PC-9 (cell line): ENCODE results near the gene DNAI1. TPM values are rescaled to one million over a fixed set of nuclear protein-coding genes. Genes with fewer than 3 reads are reported as not detected.

Experiments used
- BruUV-seq: library from RNA; stranded (reverse); fragments of 400-500 nt; replicated peaks from 2 replicates; lab custom pipeline; 2021; lab: Mats Ljungman, UMichigan
- CTCF ChIA-PET: fragments of 300-600 bp; sonication (Branson Sonifier 250); formaldehyde crosslinking; loops from one replicate; lab custom pipeline; 2022; ENCODE audit warnings: antibody characterized with exemption; lab: Charles Lee
- POLR2A ChIA-PET: fragments of 300-600 bp; sonication (Branson Sonifier 250); formaldehyde crosslinking; loops from one replicate; lab custom pipeline; 2022; ENCODE audit warnings: antibody characterized with exemption; ENCODE audit not compliant: unreplicated experiment; lab: Charles Lee
- DNase-seq, 2 experiments: peaks; one replicate each; pipeline versions ENCODE4 v3.0.0 to v3.0.0-alpha.2; 2015 to 2022; ENCODE audit warnings: mixed read lengths in 1 of 2
- H2AFZ ChIP-seq: fragments of 200-600 bp; sonication (generic); 2 replicates; pipeline ENCODE4 v1.8.1; 2017; ENCODE audit warnings: antibody characterized with exemption
- H3F3A ChIP-seq: fragments of 200-600 bp; sonication (generic); 2 replicates; pipeline ENCODE4 v1.8.1; 2017; ENCODE audit warnings: antibody characterized with exemption, mild to moderate bottlenecking, low read depth; ENCODE audit not compliant: insufficient read depth
- H3K27ac ChIP-seq: fragments of 200-600 bp; sonication (generic); 2 replicates; pipeline ENCODE4 v1.6.1; 2016; ENCODE audit warnings: mixed run types
- H3K27me3 ChIP-seq: fragments of 200-600 bp; sonication (generic); 2 replicates; pipeline ENCODE4 v1.6.1; 2016; ENCODE audit warnings: low read depth, mixed run types; ENCODE audit not compliant: insufficient read depth
- H3K36me3 ChIP-seq: fragments of 200-600 bp; sonication (generic); 2 replicates; pipeline ENCODE4 v1.6.1; 2016; ENCODE audit warnings: low read depth, mixed run types
- H3K4me1 ChIP-seq: fragments of 200-600 bp; sonication (generic); replicated peaks from 2 replicates; pipeline ENCODE4 v1.6.1; 2016; ENCODE audit warnings: mixed run types; ENCODE audit not compliant: insufficient read depth
- H3K4me2 ChIP-seq: fragments of 200-600 bp; sonication (generic); 2 replicates; pipeline ENCODE4 v1.6.1; 2017; ENCODE audit warnings: mixed run types
- H3K4me3 ChIP-seq: fragments of 200-600 bp; sonication (generic); 2 replicates; pipeline ENCODE4 v1.6.1; 2016; ENCODE audit warnings: mixed run types
- H3K79me2 ChIP-seq: fragments of 200-600 bp; sonication (generic); 2 replicates; pipeline ENCODE4 v1.6.1; 2017; ENCODE audit warnings: low read depth, mixed run types
- H3K9me2 ChIP-seq: fragments of 200-600 bp; sonication (generic); 2 replicates; pipeline ENCODE4 v1.8.1; 2017; ENCODE audit warnings: mild to moderate bottlenecking; ENCODE audit not compliant: insufficient read depth
- H3K9me3 ChIP-seq: fragments of 200-600 bp; sonication (generic); 2 replicates; pipeline ENCODE4 v1.8.1; 2016; ENCODE audit warnings: low read depth; ENCODE audit not compliant: insufficient read depth
- H4K20me1 ChIP-seq: fragments of 200-600 bp; sonication (generic); 2 replicates; pipeline ENCODE4 v1.8.1; 2017; ENCODE audit not compliant: insufficient read depth
- CTCF ChIP-seq: fragments of 200-600 bp; sonication (generic); conservative IDR thresholded peaks from 2 replicates; pipeline ENCODE4 v1.6.1; 2017; ENCODE audit warnings: mixed run types, antibody characterized with exemption, mild to moderate bottlenecking, moderate library complexity
- EZH2 ChIP-seq: fragments of 200-600 bp; sonication (generic); IDR thresholded peaks from 2 replicates; pipeline ENCODE4 v1.8.0; 2017; ENCODE audit warnings: antibody characterized with exemption, low read depth
- intact Hi-C: fragments of 100-400 bp; cut with micrococcal nuclease; formaldehyde crosslinking; loops from one replicate; pipeline ENCODE4 v1.10.0; 2022; ENCODE audit not compliant: unreplicated experiment
- total RNA-seq: library from RNA; stranded (reverse); gene quantifications from 2 replicates; pipeline ENCODE4 v1.2.3, GENCODE V29; 2021

DNAI1 gene
- total RNA-seq, 1 experiment from 2014 or later = 1.6 TPM

GRCh38 chr9:34558919-34559623, 100.5 kb downstream of the DNAI1 start:
- no peak overlapping the region for H3K4me2 ChIP-seq
- CTCF ChIA-PET = no interaction called here

DNA sequence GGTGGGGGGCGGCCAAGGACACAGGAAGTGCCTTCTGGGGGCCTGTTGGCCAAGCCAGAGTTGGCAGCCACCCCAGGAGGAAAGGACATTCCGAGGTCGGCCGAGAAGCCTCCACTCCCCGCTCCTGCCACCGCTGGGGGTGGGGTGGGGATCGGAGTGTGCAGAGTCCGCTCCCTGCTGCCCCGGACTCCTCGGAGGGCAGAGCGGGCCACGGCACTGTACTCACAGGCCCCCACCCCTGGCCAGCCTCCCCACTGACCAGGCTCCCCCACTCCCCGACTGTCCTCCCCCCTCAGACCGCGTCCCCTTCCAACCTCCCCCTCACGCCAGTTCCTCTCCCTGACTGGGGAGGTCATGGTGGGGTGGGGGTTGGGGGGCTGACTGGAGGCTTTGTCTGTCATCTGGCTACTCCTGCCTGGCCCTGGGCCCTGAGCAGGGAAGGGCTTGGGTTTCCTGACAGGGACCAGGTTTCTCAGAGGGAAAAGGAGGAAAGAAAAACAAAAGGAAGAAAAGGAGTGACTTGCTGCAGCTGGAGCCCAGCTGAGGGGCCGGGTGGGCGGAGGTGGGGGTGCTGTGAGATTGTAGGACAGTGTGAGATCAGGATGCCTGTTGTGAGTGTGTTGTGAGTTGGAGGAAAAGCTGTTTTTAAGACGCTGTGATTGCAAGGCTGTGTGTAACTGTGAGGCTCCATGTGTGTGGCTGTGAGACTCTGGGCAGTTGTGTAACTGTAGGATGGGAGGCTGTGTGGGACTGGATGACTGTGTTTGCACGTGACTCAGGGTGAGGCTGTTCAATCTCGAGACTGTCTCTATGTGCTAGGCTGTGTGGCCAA, 101.2 kb downstream of the DNAI1 start:
- POLR2A ChIA-PET = no interaction called here
- no peak for DNase-seq
- CTCF ChIA-PET = no interaction called here

More at GRCh38 chr9:34558919-34559623, 100.5 kb downstream of the DNAI1 start:
- Histone ChIP-seq H4K20me1 (no peaks in the 10 kb centered on the region), H2AFZ (no peak overlapping the region), H3K4me3 (no peak overlapping the region), H3F3A (no peaks in the 10 kb centered on the region), H3K4me1 (no peaks in the 10 kb centered on the region), H3K79me2 (no peaks in the 10 kb centered on the region), H3K27ac (no peak overlapping the region), H3K9me3 (no peaks in the 10 kb centered on the region), H3K36me3 (no peaks in the 10 kb centered on the region), H3K27me3 (peaks cover 21% of the 10 kb centered on the region), H3K9me2 (no peaks in the 10 kb centered on the region)
- intact Hi-C loops = no loop called here
- POLR2A ChIA-PET = interaction anchor here (0.6 kb wide), 1 partner anchor 141 kb away, joined by 21 read pairs; no protein-coding TSS in a partner anchor
- no peak for TF ChIP-seq CTCF
- TF ChIP-seq EZH2 = no peak
- no TSS peak for BruUV-seq
- no peak for DNase-seq

More for the DNA sequence above, 101.2 kb downstream of the DNAI1 start:
- Histone ChIP-seq H3K27me3 (peaks cover 14% of the 10 kb centered on the region; the same call in 1 of the 2 replicates), H3K79me2 (no peaks in the 10 kb centered on the region), H2AFZ (no peak overlapping the region), H3K9me3 (no peaks in the 10 kb centered on the region), H3K27ac (no peak overlapping the region), H3K4me2 (no peak overlapping the region), H3K9me2 (no peaks in the 10 kb centered on the region), H3F3A (no peaks in the 10 kb centered on the region), H3K4me1 (no peaks in the 10 kb centered on the region), H3K36me3 (no peaks in the 10 kb centered on the region), H4K20me1 (no peaks in the 10 kb centered on the region), H3K4me3 (no peak overlapping the region)
- no TSS peak for BruUV-seq
- intact Hi-C loops = no loop called here
- TF ChIP-seq CTCF (no peak), EZH2 (no peak)
